NCI-H524 treated with DMSO at 0.1 percent for 48 hours (cell line): ENCODE results near the gene RTN4R.

ENCODE experiments used
- DNase-seq: peaks from one replicate; lab custom pipeline; 2025; lab: John Stamatoyannopoulos, UW

Gene RTN4R

GRCh38 chr22:20257212-20258020 lies 10.7 kb downstream of the RTN4R start:
- no peak for DNase-seq

DNA sequence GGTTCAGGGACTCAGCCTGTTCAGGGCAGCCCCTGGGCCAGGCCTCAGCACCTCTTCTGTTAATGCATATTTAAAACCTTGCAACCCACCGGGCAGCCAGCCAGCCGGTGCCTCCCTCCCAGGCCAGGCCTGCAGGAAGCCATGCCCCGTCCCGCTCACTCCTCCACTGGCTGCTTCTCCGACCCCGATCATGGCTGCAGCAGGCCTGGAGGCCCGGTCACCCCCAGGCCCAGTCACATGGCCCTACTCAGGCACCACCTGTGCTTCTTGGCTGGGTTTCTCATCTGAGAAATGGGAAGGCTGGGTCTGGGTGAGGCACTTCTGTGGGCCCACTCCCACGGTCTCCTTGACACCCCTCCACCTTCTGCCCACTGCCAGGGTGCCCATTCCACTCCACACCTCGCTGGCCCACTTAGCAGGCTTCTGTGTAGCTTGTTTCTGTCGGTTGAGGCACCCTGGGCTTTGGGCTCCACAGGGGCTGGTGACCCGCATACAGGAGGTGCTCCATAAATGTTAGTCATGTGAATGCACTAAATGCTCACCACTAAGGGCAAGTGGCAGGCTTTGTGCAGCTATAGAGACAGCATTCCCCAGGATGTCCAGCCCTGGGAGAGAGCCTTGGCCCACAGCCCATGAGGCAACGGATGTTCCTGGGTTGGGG lies 11.4 kb downstream of the RTN4R start:
- DNase-seq: no peak

DNA sequence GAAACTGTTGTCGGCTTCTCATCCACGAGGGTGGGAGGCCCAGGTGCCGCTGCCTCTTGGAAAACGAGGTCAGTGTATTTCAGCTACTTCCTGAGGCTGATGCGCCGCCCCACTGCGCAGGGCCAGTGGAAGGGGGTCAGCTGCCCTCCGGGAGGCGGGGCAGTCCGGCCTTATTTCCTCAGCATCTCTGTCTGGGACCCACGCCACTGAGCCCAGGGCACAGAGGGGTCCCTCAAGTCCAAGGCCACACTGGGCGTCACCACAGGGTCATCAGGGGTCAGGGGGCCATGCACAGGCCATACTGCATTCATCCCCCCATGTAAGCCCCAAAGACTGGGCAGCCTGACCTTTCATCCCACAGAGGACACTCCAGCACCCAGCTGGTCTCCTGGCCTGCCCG lies 12.1 kb downstream of the RTN4R start:
- DNase-seq: no peak

DNA sequence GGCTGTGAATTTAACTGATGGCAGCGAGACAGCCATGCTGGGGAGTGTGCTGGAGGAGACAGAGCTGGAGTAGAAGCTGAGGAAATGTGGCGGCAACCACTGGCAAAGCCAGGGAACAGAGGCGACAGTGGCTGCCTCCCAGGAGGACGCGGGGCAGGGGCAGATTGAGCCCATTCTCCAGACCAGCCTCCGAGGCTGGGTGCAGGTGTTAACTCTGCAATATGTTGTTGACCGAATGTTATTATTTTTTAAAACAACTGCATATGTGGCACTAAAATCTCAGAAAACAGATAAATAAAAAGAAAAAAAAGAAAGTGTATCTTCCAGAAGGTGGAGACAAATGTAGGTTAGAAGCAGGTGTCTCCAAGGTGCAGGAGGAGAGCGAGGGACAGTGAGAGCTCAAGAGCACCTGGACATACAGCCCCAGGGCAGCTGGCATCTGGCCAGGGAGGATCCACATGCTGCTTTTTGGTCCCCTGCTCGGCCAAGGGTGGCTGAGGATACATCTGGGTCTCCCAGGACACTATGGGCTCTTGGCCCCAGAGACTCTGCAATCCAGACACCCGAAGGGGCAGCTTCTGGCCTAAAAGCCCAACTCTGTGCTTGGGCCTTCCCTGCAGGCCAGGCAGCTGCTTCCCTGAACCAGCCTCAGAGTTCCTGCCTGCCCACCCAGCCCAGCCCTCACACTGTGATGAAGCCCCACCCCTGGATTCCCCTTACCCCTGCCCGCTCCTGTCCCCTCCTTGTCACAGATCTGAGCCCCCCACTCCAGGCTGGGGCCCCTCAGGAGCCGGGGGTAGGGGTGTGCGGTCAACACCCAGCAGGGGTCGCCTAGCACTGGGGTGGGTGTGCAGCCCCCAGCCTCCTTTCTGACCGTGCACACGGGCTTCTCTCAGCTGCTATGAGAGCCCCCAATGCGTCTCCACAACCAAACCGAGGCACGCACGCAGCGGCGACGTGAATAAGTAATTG lies 12.9 kb downstream of the RTN4R start:
- DNase-seq: no peak

DNA sequence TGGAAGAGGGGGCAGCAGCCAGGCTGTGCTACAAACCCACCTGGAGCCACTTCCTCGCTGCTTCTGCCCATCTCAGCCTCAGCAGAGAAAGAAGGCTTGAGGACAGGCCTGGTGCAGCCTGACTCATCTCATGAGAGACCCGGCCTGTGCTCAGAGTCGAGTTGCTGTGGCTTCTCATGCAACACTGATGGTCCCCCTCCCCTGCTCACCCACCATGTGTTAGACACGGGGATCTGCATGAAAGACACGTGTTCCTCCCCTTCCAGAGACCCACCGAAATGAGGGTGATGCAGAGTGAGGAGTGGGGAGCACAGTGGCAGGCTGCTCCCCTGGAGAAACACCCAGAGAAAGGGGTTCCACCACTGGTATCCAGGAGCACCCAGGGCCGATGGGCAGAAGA lies 15.0 kb downstream of the RTN4R start:
- no peak for DNase-seq

DNA sequence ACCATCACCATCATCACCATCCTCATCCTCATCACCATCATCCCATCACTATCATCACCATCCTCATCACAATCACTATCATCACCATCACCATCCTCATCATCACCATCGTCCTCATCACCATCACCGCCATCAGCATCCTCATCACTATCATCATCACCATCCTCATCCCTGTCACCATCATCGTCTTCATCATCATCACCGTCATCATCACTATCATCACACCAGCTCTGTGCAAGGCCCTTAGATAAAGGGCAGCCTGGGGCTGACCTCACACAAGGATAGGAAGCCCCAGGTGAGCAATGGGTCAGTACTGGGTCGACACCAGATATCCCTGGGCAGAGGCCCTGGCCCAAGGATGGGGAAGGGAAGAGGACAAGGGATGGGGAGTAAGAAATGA lies 16.1 kb downstream of the RTN4R start:
- no peak for DNase-seq

- DNase-seq: no peak
These were observed 16.6 kb downstream of the RTN4R start for GRCh38 chr22:20251491-20251890.

DNA sequence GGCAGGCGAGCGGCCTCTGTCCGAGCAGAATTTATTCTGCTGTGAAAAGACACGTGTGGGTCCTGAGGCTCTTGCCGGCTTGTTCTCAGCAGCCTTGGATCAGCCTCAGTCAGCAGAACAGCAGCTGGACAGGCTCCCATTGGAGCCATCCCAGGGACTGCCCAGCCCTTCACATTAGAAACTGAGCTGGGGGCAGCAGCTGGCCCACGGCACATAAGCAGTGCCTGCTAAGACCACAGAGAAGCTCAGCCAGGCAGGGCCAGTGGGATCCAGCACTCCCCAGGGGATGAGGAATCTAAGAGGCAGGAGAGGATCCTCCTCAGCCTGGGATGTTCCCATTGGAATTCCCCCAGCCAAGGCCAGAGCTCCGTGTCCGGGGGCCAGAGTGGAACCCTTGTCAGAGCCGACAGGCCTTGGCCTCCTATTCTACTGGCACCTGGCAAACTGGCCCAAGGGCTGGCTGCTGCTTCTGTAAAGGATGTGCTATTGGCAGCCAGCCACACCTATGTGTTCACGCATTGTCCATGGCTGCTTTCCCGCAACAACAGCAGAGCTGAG lies 18.2 kb downstream of the RTN4R start:
- DNase-seq: peak; percentile 58

DNA sequence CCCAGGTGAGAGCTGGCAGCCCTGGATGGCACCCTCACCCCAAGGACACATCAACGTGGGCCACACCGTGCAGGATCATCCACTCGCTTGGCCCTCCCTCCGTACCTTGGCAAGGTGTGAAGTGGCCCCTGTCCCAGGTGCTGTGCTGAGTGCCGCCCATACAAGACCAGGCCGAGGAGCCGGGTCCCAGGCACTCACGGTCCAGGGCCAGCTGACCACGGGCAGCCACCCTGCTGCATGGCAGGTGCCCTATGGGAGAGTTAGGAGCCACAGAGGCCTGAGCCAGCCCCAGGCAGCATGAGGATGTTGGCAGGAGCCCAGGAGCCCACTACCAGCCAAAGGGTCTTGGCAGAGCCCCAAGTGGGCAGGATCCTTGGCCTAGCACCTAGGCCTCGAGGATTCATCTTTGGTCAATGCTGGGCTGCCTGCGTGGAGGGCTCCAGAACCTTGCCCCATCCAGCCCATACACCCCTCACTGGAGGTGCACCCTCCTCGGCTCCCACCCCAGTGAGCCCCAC lies 19.6 kb downstream of the RTN4R start:
- DNase-seq: no peak

GRCh38 chr22:20247608-20248171 lies 20.4 kb downstream of the RTN4R start:
- no peak for DNase-seq

DNA sequence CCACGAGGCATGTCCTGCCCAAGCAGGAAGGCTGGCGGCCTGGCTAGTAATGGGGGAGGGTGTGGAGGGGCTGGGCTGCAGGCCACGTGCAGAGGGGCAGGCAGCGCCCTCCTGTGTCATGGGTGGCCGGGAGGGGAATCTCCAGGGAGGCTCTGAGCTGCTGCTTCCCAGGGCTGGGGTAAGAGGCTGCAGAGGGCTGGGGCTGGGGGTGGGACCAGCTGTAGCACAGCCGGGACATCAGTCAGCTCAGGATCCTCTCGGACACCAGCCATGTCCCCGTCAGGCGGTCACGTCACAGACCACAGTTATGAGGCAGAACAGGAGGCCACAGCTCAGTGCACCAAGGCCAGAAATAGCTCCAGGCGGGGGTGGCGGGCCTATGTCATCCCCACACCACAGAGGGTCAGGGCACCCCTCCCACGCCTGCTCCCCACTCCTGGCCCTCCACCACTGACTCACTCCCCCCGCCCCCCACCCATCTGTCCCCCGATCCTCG lies 21.1 kb downstream of the RTN4R start:
- DNase-seq: no peak

- no peak for DNase-seq
These were observed 21.6 kb downstream of the RTN4R start for GRCh38 chr22:20246368-20247009.

DNA sequence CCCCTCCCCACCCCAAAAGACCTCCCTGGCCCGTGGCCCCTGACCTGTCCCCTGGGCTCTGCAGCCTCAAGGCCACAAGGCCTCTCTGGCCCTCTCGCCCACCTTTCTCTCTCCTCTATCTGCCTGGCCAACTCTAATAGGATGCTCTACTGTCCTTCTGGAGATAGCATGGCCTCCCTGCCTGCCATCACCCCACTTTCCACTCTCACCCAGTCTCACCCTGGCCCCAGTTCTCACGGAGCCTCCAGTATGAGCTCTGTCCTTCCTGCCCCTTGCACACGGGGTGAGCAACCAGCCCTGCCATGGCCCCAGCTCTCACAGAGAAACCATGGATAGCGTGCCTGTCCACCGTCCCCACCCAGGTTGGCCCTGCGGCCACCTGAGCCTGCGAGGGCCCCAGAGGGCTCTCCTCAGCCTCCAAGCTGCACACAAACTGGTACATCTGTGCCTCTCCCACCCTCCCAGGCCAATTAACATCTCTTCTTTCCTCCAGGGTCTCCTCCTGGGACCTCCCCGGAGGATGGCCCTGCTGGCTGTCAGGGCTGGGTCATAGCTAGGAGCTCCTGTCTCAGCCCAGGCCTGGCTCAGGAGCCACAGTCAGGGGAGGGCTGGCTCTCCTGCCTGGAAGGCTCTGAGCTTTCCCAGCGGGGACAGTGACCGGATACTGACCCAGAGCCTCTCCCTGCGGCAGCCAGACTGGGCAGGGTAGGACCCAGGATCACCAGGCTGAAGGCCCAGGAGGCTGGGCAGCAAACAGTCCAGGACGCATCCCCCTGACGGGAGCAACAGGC lies 22.3 kb downstream of the RTN4R start:
- no peak for DNase-seq

DNA sequence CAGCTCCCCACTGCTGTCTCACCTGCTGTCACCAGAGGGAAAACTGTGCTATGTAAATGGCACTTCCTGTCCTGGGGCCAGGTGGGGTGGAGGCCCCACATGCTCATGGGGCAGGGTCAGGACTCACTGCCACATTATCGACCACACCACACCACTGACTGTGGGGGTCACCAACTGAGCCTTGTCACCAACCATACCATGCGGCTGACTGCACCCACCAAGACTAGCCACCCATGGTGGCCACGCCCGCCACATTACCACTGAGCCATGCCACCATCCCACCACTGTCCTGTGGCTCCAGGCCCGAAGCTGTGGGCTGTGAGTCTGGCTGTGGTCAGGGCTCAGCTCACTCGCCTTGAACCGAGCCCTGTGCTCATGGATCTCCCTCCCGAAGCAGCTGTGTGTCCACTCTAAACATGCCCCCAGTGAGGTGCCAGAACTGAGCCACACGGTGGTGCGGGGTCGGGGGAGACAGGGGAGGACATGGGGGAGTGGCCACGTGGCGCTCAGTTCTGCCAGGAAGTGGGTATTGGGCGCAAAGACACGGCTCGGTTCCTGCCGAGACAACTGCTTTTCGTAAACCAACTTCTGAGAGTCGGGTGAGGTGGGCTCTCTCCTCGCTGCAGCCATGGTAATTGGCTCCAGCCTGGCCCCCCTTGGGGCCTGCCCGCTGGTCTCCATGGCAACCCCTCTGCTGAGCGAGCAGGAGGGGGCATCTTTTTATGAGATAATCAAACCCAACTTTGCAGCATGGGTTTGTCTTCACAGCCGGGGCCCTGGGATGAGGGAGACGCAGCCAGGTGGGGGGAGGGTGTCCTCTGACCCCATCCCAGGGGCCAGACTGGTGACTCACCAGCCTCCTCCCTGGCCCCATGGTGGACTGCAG lies 23.2 kb downstream of the RTN4R start:
- no peak for DNase-seq

GRCh38 chr22:20244250-20244648 lies 23.9 kb downstream of the RTN4R start:
- no peak for DNase-seq

DNA sequence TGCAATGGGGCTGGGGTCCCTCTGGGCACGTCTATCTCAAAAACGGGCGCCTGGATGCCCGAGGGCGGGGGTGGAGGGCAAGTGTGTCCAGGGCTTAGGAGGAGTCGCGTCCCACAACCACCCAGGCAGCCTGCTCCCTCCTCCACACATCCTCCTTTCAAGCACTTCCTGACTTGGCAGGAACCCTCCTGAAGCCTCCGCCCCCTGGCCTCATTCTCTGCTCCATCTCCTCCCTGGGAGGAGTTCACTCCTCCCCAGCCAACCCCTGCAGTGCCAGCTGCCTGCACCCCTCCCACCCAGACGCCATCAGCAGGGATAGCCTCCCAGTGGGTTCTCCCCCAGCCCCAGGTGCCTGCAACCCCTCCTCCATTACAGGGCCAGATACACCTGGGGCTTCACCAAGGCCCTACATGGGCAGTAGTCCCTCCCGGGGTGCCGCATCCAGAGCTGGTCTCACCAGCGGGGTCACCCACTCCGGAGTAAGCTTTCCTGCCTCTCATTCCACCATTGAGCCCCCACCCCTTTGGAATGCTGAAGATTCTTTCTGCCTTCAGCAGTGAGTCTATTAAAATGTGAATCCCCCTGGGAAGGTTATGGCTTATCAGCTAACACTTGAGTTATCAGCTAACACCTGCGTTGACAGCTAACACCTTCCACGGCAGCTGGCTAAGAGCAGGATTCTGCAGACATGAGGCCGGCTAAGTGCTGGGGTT lies 24.4 kb downstream of the RTN4R start:
- DNase-seq: peak; percentile 58

DNA sequence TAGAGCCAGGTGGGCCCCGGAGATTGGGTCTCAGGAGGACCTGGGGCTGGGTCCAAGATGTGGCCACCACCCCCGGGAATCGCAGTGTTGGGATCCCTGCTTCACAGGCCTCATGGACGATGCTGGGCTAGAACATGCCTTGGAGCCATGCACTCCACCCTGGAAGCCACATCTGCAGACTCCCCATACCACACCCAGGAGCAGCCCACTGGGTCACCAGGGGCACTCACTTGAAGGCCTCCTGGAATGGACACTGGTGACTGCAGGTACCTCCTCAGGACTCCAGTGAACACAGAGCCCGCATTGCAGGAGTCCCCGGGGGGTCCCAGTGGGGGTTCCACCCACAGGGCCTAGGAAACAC lies 25.0 kb downstream of the RTN4R start:
- DNase-seq: no peak

DNA sequence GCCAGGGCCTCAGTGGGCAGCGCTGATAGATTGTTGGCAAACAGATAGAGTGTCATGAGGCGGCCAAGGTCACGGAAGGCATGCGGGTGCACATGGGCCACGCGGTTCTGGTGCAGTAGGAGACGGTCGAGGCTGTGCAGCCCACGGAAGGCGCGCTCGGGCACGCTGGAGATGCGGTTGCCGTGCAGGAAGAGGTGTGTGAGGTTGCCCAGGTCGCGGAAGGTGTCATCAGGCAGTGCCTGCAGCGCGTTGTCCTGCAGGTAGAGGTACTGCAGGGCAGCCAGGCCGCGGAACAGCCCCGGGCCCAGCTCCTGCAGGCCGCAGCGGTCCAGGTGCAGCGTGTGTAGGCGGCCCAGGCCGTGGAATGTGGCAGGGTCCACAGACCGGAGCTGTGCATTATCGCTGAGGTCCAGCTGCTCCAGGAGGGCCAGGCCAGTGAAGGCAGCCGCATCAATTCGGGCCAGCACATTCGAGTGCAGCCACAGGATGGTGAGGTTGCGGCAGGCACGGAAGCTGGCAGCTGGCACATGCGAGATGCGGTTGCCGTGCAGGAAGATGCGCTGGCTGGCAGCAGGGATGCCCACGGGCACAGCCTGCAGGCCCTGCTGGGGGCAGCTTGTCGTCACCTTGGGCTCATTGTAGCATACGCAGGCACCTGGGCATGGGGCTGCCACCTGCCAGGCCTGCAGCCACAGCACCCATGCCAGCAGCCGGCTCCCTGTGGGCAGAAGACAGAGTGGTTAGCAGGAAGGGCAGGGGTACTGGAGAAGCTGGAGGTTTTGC lies 25.5 kb downstream of the RTN4R start:
- DNase-seq: no peak
